HG02798 (cell line): ENCODE measurements around the gene RRP1.

Experiments
- ATAC-seq: cut with Tn5 transposase; IDR thresholded peaks from one replicate; pipeline ENCODE4 v1.9.1; 2021; ENCODE audit warnings: mild to moderate bottlenecking; ENCODE audit not compliant: unreplicated experiment, poor library complexity

The RRP1 gene, protein sequence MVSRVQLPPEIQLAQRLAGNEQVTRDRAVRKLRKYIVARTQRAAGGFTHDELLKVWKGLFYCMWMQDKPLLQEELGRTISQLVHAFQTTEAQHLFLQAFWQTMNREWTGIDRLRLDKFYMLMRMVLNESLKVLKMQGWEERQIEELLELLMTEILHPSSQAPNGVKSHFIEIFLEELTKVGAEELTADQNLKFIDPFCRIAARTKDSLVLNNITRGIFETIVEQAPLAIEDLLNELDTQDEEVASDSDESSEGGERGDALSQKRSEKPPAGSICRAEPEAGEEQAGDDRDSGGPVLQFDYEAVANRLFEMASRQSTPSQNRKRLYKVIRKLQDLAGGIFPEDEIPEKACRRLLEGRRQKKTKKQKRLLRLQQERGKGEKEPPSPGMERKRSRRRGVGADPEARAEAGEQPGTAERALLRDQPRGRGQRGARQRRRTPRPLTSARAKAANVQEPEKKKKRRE

DNA sequence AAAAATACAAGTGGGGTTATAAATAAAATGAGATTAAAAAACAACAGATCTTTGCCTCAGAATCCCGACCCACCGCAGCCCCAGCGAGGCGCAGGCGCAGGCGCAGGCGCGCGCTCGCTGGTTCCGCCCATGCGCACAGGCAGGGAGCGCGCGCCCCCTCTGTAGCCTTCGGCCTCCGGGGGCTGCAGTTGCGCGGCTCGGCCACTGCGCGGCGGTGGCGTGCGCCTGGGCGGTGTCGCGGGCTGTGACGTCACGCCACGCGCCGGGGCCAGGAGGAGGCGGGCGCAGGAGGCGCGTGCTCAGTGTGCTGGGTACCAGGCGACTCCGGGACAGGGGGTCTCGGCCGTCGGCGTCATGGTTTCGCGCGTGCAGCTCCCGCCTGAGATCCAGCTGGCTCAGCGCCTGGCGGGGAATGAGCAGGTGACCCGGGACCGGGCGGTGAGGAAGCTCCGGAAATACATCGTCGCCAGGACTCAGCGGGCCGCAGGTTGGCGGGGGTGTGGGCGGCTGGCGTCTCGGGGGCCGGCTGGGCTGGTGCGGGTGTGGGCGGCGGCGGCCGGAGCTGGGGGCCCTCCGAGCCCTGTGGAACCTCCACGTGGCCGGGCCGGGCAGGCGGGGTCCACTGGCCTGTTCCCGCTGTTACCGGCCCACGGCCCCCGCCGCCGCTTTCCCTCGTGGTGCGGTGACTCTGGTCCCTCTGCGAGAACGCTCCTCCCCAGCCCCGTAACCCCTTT, at the start of gene RRP1:
RRP1 (plus strand) TSS at position 302 of the 734 bp plus-strand sequence; CDS start at position 355, 53 bp downstream.
- peak; percentile 96 for ATAC-seq

DNA sequence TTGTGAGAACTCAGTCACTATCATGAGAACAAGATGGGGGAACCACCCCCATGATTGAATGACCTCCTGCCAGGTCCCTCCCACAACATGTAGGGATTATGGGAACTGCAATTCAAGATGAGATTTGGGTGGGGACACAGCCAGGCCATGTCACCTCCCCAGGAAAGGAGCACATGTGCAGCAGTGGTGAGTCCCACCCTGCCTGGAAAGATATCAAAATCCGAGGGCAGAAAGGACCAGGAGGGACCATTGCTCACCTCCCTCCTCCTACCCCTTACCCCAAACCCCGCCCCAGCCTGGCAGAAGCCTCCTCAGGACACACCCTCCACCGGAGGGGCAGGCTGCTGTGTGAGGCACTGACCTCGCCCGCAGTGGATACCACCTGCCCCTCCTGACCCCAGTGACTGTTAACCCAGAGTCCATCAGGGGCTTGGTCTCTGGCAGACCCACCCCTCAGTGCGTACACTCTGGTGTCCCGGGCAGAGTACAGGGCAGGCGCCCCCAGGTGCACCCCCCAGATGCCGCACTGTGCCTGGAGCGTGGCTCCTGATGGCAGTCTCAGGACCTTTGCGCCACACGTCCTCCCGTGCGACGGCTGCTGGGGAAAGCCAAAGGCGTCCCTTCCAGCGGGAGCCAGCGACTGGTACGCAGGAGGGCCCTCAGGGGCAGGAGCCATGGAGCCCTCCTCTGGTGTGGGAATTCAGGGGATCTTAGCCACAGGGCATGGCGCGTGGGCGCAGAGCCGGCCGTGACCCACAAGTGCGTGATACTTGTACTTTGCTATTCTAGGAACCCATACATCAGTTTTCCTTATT, 49.5 kb upstream of the RRP1 start:
- ATAC-seq = no peak

DNA sequence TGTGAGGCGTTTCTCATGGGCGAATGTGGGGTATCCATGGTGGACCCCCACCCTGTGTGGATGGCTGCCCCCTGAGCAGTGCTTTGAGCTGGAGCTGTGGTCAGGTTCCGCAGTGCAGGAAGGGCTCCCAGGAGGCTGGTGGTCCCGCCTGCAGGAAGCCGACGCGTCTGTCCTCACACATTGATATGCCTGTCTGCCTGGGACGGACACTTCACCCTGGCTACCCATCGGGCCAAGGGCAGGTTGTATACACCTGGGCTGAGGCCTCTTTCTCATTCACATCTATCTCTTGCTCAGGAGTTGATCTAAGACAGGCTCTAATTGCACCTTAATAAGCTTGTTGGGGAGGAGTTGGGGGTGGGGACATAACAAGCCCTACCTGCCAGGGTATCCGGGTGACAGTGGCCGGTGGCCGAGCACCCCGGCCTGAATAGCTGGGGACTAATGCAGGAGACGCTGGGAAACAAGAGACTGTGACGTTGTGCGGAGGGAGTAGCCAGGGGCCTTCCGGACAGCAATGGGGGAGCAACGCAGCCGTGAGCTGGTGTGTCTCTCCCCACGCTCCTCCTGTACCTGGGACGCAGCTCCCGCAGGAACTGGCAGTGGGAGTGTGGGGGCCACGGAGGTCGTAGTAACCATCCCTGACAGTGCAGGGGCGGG, 48.8 kb upstream of the RRP1 start:
- ATAC-seq = no peak

DNA sequence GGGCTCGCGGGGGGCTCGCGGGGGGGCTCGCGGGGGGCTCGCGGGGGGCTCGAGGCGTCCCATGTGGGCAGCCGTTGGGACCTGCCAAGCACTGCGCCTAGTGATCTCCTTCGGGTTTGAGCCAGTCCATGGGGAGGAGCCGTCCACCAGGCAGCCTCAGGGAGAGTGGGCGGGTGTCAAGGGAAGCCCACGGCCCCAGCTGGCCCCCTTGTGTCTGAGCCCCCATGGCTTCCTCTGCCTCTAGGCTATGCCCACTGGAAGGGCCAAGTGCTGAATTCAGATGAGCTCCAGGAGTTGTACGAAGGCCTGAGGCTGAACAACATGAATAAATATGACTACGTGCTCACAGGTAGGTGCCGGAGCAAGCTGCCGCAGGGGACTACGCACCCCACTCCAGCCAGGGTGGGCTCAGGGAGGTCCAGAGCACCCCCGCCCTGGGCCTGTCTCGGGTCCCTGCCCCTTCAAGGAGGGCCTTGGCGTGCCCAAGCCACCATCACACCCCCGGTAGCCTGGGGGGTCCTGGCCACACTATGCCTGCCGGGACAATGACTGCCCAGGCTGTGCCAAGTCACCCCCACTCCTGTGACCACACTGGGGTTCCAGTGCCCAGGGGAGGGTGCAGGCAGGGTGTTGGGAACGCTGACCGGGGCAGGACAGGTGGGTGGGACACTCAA, 47.8 kb upstream of the RRP1 start:
- ATAC-seq = no peak

DNA sequence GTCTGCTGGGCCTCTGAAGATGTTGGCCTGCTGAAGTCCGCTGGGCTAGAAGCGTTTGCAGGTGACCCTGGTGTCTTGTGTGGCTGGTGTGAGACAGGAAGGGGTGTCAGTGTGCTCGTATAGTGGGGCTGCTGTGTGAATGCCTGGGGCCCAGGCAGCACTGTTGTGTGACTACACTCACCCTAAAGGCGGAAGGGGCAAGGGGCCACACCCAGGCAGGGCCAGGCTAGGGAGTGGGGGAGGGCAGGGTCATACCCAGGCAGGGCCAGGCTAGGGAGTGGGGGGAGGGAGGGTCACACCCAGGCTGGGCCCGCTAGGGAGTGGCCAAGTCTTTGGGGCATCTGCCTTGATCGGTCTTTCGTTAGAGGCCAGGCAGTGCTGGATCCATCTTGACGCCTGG, 45.4 kb upstream of the RRP1 start:
- no peak for ATAC-seq

DNA sequence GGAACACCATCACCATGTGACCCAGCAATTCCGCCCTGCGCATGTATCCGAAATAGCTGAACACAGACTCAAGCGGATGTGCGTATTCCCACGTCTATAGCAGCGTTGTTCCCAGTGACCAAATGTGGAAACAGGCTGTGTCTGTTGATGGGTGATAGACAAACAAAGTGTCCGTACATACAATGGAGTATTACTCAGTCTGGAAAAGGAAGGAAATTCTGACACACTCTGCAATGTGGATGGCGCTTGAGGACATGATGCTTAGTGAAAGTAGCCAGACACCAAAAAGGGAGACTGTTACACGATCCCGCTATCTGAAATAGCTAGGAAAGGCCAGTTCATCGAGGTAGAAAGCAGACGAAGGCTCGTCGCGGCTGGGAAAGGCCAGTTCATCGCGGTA, 44.7 kb upstream of the RRP1 start:
- no peak for ATAC-seq

DNA sequence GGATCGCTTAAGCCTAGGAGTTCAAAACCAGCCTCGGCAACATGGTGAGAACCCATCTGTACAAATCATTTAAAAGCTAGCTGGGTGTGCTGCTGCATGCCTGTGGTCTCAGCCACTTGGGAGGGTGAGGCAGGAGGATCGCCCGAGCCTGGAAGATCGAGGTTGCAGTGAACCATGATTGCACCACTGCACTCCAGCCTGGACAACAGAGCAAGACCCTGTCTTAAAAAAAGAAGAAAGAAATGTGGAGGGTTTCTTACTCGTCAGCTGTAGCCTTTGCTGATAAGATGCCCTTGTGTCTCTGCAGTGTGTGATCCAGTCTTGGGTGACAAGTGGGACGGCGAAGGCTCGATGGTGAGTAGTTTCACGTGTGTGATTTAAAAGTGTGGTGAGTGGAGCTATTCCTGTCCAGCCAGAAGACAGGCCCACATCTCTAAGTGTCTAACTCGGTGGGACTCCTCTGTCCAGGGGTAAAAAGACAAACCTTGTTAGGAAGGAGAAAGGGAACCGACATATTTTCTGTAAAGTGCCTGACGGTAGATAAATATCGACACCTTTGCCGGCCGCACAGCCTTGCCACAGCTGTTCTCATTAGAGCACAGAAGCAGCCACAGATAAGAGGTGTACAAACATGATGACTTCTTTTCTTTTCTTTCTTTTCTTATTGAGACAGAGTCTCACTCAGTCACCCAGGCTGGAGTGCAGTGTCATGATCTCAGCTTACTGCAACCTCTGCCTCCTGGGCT, 43.4 kb upstream of the RRP1 start:
- no peak for ATAC-seq

DNA sequence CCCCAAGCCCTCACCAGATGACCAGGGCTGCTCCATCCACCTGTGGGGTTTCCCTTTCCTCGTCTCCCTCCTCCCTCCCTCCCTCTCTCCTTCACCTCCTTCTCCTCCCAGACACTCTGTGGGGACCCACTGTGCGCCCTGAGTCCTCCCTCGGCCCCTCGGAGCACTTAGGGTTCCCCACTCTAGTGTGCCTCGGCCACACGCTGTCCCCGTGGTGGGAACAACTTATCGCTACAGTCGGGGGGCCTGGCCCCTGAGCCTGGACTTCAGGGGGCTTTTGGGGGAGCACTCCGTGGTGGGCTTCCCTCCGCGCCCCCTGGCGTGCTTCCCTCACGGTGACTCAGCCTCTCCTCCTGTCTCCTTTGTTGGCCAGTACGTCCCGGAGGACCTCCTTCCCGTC, 40.8 kb upstream of the RRP1 start:
- ATAC-seq = no peak

DNA sequence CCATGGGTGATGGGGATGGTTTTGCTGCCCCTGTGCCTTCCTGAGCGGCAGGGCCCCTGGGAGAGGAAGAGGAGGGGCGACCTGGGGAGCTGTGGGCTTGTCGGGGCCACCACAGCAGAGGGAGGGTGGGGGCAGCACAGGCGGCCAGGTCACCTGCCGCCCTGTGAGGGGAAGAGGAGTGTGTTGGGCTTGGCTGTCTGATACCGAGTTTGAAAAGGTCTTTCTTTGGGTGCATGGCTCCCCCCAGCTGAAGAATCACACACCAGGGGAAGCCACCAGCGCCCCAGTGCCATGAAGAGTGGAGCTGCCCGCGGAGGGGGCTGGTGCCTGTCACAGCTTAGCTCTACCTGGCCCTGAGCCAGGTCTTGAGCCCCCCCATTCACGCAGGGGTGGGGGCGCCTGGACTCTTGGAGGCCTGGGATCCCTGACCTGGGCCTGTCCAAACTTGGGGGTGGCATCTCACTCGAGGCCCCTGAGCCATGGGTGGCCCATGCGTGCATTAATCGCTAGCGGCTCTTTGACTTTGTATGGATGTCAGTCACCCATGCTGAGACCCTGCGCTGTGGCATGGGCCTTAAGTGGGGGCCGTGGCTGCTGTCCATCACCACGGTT, 39.6 kb upstream of the RRP1 start:
- ATAC-seq = no peak

DNA sequence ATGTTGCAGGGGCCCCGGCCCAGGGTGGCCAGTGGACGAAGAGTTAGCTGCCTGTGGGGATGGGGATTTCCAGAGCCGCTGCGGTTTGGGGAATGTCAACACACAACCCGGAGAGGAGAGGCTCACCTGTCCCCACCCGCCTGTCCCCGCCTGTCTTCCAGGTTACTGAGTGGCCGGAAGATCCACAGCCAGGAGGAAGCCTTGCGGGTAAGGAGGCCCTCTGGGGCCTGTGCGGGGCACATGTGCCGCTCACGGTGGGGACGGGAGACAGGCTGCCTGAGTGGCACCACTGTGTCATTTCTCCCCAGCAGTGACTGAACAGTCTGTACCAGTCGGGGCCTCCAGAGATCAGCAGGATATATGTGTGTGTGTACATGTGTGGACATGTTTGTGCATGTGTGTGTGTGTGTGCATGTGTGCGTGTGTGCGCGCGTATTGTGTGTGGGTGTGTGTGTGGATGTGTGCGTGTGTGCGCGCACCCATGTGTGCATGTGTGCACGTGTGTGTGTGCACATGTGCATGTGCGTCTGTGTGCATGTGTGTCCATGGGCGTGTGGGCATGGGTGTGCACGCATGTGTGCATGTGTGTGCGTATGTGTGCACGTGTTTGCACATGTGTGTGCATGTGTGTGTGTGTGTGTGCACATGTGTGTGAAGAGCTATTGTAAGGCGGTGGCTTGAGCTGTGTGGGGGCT, 38.9 kb upstream of the RRP1 start:
- ATAC-seq = no peak

DNA sequence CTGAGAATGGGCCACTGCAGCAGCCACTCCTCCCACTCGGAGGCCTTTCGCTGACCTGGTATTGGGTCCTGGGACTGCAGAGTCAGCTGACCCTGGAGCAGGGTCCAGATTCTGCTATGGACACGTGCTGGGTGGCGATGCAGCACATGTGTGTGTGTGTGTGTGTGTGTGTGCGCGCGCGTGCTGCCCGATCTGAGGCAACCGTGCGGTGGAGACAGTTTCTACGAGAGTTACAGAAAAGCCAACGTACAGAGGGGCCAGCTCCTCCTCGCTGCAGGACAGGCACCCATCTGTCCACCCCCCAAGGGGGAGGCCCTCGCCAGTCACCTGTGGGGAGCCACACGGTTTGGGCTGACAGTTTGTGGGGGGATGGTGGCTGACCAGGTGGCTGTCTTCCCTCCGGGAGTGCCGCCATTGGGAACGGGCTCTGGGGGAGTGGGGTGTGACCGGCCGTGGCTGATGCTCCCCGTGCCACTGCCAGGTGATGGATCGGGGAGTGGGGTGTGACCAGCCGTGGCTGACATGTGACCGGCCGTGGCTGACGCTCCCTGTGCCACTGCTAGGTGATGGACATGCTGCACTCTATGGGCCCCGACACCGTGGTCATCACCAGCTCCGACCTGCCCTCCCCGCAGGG, 37.3 kb upstream of the RRP1 start:
- ATAC-seq = no peak

DNA sequence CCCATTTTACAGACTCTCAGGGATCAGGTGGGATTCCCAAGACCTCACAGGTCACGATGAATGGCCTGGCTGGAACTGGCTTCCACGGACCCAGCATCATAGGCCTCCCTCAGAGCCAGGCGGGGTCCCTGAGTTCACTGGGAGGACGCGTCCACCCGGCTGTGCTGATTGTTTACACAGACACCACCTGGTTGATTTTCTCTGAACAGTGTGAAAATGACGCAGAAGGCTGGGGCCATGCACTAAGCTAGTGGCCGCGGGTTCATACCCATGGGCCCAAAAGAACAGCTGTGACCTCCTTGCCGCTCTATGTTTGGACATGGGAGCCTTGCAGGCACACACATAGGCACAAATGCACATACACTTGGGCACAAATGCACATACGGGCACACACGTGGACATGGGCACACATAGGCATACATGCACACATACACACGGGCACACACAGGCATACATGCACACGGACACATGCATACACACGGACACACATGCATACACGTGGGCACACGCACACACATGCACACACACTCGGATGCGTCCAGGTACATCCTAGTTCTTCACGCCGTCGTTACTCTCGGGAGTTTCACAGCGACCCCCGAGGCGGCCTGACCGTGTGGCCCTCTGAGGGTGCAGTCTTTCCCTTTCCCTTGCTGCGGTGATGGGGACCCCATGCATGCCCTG, 36.5 kb upstream of the RRP1 start:
- ATAC-seq = no peak

DNA sequence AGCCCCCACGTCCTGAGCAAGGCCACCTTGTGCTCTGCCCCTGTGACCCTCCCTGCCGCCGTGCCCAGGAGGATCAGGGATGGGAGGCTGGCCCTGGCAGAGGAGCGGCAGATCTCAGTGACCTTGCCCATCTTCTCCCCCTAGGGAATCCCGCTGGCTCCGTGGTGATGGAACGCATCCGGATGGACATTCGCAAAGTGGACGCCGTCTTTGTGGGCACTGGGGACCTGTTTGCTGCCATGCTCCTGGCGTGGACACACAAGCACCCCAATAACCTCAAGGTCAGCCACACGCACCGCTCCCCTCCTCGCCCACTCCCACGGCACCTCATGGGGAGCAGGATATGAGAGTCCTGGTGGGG, 36.0 kb upstream of the RRP1 start:
- ATAC-seq = no peak

DNA sequence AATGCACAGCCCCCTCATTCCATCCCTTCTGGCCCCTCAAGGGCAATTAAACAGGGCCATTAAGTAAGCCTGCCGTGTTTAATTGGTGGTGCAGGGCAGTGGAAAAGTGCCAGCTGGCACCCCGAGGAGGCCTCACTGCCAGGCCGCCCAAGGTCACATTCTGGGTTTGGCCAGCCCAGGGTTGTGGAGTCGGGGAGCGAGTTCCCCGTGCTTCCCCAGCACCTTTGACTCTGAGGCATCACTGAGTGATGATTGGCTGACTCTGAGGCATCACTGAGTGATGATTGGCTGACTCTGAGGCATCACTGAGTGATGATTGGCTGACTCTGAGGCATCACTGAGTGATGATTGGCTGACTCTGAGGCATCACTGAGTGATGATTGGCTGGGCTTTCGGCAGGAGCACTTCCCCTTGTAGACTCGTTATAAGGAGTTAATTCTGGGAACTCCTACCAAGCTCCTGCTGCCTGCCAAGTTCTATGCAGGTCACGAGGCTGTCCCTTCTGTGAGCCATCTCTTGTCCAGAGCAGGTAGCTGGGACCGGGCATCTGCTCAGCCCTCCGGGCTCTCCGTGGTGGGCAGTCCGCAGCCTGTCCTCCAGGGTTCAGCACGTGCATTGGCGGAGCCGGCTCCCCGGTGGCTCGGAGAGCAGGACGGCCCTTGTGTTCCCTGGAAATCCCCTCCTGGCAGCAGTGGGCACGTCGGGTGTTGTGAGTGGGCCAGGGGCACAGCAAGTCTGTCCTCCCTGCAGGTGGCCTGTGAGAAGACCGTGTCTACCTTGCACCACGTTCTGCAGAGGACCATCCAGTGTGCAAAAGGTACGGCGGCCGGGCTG, 34.2 kb upstream of the RRP1 start:
- no peak for ATAC-seq

DNA sequence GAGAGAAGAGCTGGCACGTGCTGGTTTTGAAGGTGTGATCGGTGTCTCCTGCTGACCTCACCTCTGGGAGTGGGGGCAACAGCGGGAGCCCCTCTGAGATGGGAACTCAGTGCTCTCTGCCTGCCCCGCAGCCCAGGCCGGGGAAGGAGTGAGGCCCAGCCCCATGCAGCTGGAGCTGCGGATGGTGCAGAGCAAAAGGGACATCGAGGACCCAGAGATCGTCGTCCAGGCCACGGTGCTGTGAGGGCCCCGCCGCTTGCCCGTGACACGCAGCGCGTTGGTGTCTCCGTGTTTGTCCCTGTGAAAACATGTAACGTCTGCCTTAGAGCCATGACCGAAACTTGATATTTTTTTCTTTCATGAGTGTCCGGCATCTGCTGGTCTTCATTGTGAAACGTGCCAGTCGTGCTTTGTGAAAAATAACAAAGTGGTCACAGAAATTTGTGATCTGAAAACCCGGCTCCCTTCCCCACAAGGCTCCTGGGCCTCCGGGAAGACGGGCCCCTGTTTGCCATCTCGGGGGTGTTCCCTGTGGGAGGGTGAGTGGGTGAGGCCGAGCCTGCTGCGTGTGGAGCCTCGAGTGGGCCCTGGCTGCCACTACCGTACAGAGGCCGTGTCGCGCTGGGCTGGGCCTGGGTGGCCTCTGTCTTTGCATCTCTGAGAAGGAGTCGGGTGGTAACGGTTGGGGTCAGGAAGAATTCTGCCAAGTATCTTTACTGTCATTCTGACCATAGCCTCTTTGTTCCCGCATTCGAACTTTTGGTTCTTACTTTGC, 33.4 kb upstream of the RRP1 start:
- no peak for ATAC-seq

DNA sequence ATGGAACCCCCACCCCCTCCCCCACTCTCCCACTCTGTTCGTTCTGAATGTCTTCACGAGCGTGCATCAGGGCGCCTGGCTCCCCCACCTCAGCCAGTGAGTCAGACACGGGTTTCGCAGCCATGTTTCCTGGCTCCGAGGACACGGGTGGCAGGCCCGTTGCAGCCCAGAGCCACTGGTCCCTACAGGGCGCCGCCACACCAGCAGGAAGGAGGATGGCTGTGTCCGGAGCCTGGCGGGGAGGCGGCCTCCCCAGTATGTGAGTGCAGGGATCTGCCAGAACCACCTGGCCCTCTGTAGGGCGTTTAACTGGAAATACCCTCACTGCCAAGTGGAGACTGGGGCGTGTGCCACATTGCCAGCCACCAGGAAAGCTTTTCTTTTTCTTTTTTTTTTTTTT, 31.8 kb upstream of the RRP1 start:
- no peak for ATAC-seq
